ENCODE data around the gene GLIS1. TPM values are rescaled to one million over a fixed set of nuclear protein-coding genes. Genes with fewer than 3 reads are reported as not detected.

GLIS1 gene
- total RNA-seq, 2 experiments from 2014 or later, result not detected

GRCh38 chr1:53738205-53739108, 507 bp downstream of the GLIS1 start:
- Mint-ChIP-seq H3K9me3 (peaks cover 3% of the 10 kb centered on the region), H3K36me3 (ENCODE audit: low read depth) (peaks cover 4% of the 10 kb centered on the region), H3K27me3 (peaks cover 48% of the 10 kb centered on the region), H3K4me3 (peak overlapping the region; percentile 37), H3K4me1 (ENCODE audit: low read depth) (no peaks in the 10 kb centered on the region), H3K27ac (no peak overlapping the region)
- DNase-seq (no peak), ATAC-seq (no peak)
- ChIA-PET CTCF (no interaction called here), POLR2A (no interaction called here)
- TF ChIP-seq, protein P1, sequence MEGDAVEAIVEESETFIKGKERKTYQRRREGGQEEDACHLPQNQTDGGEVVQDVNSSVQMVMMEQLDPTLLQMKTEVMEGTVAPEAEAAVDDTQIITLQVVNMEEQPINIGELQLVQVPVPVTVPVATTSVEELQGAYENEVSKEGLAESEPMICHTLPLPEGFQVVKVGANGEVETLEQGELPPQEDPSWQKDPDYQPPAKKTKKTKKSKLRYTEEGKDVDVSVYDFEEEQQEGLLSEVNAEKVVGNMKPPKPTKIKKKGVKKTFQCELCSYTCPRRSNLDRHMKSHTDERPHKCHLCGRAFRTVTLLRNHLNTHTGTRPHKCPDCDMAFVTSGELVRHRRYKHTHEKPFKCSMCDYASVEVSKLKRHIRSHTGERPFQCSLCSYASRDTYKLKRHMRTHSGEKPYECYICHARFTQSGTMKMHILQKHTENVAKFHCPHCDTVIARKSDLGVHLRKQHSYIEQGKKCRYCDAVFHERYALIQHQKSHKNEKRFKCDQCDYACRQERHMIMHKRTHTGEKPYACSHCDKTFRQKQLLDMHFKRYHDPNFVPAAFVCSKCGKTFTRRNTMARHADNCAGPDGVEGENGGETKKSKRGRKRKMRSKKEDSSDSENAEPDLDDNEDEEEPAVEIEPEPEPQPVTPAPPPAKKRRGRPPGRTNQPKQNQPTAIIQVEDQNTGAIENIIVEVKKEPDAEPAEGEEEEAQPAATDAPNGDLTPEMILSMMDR (IDR thresholded peaks at IDR 0.05), result no peak
- intact Hi-C loops (cut with micrococcal nuclease), result no loop called here

GRCh38 chr1:53737648-53738204, 1.2 kb downstream of the GLIS1 start:
- Mint-ChIP-seq H3K27ac (no peak overlapping the region), H3K4me1 (ENCODE audit: low read depth) (no peaks in the 10 kb centered on the region), H3K4me3 (no peak overlapping the region), H3K27me3 (peaks cover 43% of the 10 kb centered on the region), H3K36me3 (ENCODE audit: low read depth) (peaks cover 2% of the 10 kb centered on the region), H3K9me3 (peaks cover 2% of the 10 kb centered on the region)
- TF ChIP-seq, protein P1 (IDR thresholded peaks at IDR 0.05), result no peak
- DNase-seq, result no peak
- intact Hi-C loops (cut with micrococcal nuclease), result no loop called here
- ChIA-PET CTCF (no interaction called here), POLR2A (no interaction called here)
- ATAC-seq, result no peak

DNA sequence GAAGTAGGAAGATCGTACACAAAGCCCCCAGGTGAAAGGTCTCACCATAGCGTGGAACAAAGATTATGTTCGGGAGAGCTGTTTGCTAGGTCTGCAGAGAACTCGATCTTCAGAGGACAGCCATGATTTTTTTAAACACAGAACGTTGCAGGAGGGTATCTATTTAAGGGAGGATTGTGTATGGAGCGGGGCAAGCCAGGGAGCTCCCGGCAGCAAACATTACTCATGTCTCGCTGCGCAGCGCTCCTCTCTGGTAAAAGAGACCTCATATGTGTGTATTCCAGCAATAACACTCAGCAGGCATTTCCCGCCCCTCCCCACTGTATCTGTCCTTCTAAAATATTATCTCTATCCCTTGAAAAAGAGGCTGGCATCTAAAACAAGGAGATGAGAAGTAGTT, 2.7 kb downstream of the GLIS1 start:
- TF ChIP-seq, protein P1 (IDR thresholded peaks at IDR 0.05), result no peak
- ChIA-PET POLR2A (no interaction called here), CTCF (interaction anchor here (1.0 to 1.1 kb wide), 2 partner anchors 17 to 251 kb away, joined by 3 to 4 read pairs; no protein-coding TSS in a partner anchor)
- ATAC-seq (no peak), DNase-seq (no peak)
- Mint-ChIP-seq H3K4me1 (ENCODE audit: low read depth) (no peaks in the 10 kb centered on the region), H3K4me3 (no peak overlapping the region), H3K9me3 (no peaks in the 10 kb centered on the region), H3K36me3 (ENCODE audit: low read depth) (no peaks in the 10 kb centered on the region), H3K27me3 (peaks cover 40% of the 10 kb centered on the region), H3K27ac (no peak overlapping the region)
- intact Hi-C loops (cut with micrococcal nuclease), result no loop called here

- H3K27ac Mint-ChIP-seq, result no peak overlapping the region
- DNase-seq, result no peak
- no peaks in the 10 kb centered on the region for H3K36me3 Mint-ChIP-seq (ENCODE audit: low read depth)
- no peak overlapping the region for H3K4me3 Mint-ChIP-seq
- H3K4me1 Mint-ChIP-seq (ENCODE audit: low read depth), result no peaks in the 10 kb centered on the region
- CTCF ChIA-PET, result interaction anchor here (1.0 to 1.2 kb wide), 3 partner anchors 8 to 250 kb away, joined by 3 to 4 read pairs (median 3); no protein-coding TSS in a partner anchor
- peaks cover 38% of the 10 kb centered on the region for H3K27me3 Mint-ChIP-seq
- POLR2A ChIA-PET, result no interaction called here
- ATAC-seq, result no peak
- intact Hi-C loops (cut with micrococcal nuclease), result no loop called here
- TF ChIP-seq, protein P1 (IDR thresholded peaks at IDR 0.05), result no peak
- no peaks in the 10 kb centered on the region for H3K9me3 Mint-ChIP-seq
Observed at GRCh38 chr1:53735681-53736080, 3.3 kb downstream of the GLIS1 start.

- DNase-seq, result no peak
- Mint-ChIP-seq H3K27ac (no peak overlapping the region), H3K36me3 (ENCODE audit: low read depth) (no peaks in the 10 kb centered on the region), H3K27me3 (peaks cover 35% of the 10 kb centered on the region), H3K9me3 (no peaks in the 10 kb centered on the region), H3K4me1 (ENCODE audit: low read depth) (no peaks in the 10 kb centered on the region), H3K4me3 (no peak overlapping the region)
- CTCF ChIA-PET, result interaction anchor here (1.0 to 1.2 kb wide), 2 partner anchors 8 to 250 kb away, joined by 3 read pairs; no protein-coding TSS in a partner anchor
- POLR2A ChIA-PET, result no interaction called here
- no peak for ATAC-seq
- intact Hi-C loops (cut with micrococcal nuclease), result no loop called here
- TF ChIP-seq, protein P1 (IDR thresholded peaks at IDR 0.05), result no peak
Observed at GRCh38 chr1:53735261-53735660, 3.7 kb downstream of the GLIS1 start.

Measured in activated CD8-positive, alpha-beta T cell treated with anti-CD3 and anti-CD28 coated beads for 36 hours (primary cell).